ENCODE data around the gene MRPS2. TPM values are rescaled to one million over a fixed set of nuclear protein-coding genes. Genes with fewer than 3 reads are reported as not detected.
A peak's percentile ranks its signal among the peaks of the same experiment; 100 is the strongest.

Gene MRPS2
- total and polyA plus RNA-seq, 9 of the 15 experiments (the other 6 are each of a cell fraction or from before 2014, with no cell fraction given), result 8.0 to 167 (median 81.3) TPM

DNA sequence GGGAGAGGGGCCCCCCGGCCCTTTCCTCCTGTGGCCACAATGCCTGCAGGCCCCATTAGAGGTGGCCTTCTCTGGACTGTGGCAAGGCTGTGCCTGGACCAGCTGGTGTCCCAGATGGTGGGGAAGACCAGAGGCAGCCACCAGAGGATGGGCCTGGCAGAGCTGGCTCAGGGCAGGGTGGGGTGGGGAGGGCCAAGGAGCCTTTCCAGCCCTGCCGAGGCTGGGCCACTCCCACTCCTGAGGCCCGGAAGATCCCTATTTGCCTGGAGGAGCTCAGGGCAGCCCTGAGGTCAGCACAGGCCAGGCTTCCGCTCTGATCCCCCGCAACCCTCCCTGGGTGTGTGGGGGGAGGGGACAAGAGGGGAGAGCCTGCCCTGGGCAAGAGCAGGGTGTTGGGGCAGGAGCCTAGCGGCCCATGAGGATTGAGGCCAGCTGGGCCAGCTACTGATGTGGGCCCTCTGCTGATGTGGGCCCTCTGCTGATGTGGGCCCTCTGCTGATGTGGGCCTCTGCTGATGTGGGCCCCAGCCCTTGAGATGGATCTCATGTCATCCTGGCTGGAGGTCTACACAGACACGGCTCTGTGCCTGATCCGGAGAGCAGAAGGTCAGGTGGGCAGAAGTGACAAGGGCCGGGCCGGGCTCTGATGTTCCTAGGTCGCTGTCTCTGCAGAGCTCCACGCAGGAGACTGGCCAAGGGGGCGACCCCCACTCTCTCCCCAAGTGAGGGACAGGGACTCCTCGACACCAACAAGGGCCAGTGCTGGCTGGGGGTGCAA is 6.0 kb downstream of the MRPS2 start (continued):
- TF ChIP-seq, protein P1, sequence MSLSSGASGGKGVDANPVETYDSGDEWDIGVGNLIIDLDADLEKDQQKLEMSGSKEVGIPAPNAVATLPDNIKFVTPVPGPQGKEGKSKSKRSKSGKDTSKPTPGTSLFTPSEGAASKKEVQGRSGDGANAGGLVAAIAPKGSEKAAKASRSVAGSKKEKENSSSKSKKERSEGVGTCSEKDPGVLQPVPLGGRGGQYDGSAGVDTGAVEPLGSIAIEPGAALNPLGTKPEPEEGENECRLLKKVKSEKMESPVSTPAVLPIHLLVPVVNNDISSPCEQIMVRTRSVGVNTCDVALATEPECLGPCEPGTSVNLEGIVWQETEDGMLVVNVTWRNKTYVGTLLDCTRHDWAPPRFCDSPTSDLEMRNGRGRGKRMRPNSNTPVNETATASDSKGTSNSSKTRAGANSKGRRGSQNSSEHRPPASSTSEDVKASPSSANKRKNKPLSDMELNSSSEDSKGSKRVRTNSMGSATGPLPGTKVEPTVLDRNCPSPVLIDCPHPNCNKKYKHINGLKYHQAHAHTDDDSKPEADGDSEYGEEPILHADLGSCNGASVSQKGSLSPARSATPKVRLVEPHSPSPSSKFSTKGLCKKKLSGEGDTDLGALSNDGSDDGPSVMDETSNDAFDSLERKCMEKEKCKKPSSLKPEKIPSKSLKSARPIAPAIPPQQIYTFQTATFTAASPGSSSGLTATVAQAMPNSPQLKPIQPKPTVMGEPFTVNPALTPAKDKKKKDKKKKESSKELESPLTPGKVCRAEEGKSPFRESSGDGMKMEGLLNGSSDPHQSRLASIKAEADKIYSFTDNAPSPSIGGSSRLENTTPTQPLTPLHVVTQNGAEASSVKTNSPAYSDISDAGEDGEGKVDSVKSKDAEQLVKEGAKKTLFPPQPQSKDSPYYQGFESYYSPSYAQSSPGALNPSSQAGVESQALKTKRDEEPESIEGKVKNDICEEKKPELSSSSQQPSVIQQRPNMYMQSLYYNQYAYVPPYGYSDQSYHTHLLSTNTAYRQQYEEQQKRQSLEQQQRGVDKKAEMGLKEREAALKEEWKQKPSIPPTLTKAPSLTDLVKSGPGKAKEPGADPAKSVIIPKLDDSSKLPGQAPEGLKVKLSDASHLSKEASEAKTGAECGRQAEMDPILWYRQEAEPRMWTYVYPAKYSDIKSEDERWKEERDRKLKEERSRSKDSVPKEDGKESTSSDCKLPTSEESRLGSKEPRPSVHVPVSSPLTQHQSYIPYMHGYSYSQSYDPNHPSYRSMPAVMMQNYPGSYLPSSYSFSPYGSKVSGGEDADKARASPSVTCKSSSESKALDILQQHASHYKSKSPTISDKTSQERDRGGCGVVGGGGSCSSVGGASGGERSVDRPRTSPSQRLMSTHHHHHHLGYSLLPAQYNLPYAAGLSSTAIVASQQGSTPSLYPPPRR (CRISPR knock-in tag; IDR thresholded peaks at IDR 0.05; ENCODE audit: borderline replicate concordance), result peak; percentile 65; the same call in 1 of the 2 replicates
- TF ChIP-seq ZNF431 (CRISPR knock-in tag; IDR thresholded peaks at IDR 0.05), result no peak
- TF ChIP-seq ARHGAP35 (IDR thresholded peaks at IDR 0.05; ENCODE audit: partially characterized antibody), result no peak
- TF ChIP-seq HDAC2 (IDR thresholded peaks at IDR 0.05), result no peak
- TF ChIP-seq SREBF1 (IDR thresholded peaks at IDR 0.05; ENCODE audit: borderline replicate concordance, low read depth, low read length), result no peak
- TF ChIP-seq BRF1 (IDR thresholded peaks at IDR 0.05; ENCODE audit: borderline replicate concordance, extremely low read depth, insufficient read length), result no peak
- TF ChIP-seq, protein P2, sequence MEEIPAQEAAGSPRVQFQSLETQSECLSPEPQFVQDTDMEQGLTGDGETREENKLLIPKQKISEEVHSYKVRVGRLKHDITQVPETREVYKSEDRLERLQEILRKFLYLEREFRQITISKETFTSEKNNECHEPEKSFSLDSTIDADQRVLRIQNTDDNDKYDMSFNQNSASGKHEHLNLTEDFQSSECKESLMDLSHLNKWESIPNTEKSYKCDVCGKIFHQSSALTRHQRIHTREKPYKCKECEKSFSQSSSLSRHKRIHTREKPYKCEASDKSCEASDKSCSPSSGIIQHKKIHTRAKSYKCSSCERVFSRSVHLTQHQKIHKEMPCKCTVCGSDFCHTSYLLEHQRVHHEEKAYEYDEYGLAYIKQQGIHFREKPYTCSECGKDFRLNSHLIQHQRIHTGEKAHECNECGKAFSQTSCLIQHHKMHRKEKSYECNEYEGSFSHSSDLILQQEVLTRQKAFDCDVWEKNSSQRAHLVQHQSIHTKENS (CRISPR knock-in tag; IDR thresholded peaks at IDR 0.05), result no peak
- TF ChIP-seq, protein P3, sequence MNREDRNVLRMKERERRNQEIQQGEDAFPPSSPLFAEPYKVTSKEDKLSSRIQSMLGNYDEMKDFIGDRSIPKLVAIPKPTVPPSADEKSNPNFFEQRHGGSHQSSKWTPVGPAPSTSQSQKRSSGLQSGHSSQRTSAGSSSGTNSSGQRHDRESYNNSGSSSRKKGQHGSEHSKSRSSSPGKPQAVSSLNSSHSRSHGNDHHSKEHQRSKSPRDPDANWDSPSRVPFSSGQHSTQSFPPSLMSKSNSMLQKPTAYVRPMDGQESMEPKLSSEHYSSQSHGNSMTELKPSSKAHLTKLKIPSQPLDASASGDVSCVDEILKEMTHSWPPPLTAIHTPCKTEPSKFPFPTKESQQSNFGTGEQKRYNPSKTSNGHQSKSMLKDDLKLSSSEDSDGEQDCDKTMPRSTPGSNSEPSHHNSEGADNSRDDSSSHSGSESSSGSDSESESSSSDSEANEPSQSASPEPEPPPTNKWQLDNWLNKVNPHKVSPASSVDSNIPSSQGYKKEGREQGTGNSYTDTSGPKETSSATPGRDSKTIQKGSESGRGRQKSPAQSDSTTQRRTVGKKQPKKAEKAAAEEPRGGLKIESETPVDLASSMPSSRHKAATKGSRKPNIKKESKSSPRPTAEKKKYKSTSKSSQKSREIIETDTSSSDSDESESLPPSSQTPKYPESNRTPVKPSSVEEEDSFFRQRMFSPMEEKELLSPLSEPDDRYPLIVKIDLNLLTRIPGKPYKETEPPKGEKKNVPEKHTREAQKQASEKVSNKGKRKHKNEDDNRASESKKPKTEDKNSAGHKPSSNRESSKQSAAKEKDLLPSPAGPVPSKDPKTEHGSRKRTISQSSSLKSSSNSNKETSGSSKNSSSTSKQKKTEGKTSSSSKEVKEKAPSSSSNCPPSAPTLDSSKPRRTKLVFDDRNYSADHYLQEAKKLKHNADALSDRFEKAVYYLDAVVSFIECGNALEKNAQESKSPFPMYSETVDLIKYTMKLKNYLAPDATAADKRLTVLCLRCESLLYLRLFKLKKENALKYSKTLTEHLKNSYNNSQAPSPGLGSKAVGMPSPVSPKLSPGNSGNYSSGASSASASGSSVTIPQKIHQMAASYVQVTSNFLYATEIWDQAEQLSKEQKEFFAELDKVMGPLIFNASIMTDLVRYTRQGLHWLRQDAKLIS (CRISPR knock-in tag; IDR thresholded peaks at IDR 0.05), result no peak
- no peak for TF ChIP-seq MAFG (tag; conservative IDR thresholded peaks at IDR 0.05)
- TF ChIP-seq, protein P4, sequence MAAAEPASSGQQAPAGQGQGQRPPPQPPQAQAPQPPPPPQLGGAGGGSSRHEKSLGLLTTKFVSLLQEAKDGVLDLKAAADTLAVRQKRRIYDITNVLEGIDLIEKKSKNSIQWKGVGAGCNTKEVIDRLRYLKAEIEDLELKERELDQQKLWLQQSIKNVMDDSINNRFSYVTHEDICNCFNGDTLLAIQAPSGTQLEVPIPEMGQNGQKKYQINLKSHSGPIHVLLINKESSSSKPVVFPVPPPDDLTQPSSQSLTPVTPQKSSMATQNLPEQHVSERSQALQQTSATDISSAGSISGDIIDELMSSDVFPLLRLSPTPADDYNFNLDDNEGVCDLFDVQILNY (CRISPR knock-in tag; IDR thresholded peaks at IDR 0.05), result no peak
- peak; percentile 62; the same call in 1 of the 2 replicates for TF ChIP-seq NR2C2 (CRISPR knock-in tag; IDR thresholded peaks at IDR 0.05)
- TF ChIP-seq NR2C2 (tag; IDR thresholded peaks at IDR 0.05), result peak; percentile 71
